ENCODE data around the gene OVCA2.

Gene OVCA2

DNA sequence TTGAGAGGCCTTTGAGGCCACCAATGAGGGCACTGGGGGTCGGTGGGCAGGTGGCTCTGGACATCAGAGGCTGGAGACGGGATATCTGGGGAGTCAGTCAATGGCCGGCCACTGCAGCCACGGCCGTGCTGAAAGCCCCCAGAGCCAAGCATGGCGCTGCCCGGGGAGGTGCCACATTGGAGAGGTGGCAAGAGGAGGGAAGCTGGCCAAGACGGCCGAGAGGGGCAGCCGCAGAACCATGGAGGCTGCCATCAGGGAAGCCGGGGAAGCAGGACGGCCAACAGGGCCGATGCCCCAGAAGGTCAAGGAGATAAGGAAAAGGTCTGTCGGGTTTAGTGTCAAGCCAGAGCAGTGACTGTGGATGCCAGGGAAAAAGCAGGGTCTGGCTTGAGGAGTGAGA, 26.5 kb upstream of the OVCA2 start:
- no peak for DNase-seq

DNA sequence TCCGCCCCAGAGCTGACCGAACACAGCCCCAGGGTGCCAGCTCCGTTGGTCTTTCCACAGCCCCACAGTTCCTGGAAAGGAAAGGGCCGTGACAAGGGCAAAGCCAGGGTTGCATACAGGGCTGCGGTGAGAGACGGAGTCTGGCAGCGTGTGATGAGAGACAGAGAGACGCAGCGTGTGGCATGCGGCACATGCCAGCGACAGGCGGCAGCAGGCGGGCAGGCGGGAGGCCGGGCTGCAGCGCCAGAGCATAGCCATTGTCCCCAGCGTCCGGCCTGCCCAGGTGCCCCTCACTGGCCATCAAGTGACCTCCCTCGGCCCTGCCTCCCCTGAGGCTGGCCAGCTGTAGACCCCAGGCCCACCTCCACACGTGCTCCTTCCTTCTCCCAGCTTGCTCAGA, 25.3 kb upstream of the OVCA2 start:
- no peak for DNase-seq

GRCh38 chr17:2017274-2017941, 24.4 kb upstream of the OVCA2 start:
- DNase-seq, result no peak

DNA sequence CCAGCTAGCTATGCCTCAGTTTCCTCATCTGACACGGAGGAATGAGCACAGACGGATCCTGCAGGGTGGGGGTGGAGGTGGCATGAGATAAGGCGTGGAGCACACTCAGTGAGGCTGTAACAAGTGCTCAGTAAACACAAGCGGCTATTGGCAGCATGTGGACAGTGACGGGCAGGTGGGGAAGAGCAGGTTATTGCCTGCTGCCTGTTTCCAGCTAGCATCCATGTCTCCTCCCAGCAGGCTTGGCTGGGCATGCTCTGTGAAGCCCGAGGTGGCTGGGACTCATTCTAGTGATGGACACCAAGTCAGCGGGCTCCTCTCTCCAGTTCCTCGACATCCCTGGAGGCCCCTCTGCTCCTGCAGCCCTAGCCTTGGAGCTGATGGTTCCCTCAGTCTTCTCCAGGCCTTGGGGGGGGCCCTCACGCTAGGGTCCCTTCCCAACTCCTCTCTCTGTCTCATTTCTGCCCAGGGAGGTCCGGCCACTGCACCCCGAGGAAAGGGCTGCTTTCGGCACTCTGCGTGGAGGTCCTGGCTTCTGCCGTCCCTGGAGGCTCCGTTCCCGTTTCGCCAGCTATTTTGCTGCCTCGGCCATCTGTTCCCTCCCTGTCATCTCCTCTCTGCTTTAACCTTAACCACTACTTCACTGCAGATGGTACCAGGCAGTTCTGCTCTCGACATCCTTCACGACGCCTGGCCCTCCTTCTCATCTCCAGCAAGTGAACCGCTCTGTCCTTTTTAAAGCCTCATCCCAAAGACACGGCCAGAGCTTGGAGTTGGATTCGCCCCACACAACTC, 22.9 kb upstream of the OVCA2 start:
- DNase-seq, result no peak

- DNase-seq, result no peak
Observed at GRCh38 chr17:2019723-2020122, 22.1 kb upstream of the OVCA2 start.

DNA sequence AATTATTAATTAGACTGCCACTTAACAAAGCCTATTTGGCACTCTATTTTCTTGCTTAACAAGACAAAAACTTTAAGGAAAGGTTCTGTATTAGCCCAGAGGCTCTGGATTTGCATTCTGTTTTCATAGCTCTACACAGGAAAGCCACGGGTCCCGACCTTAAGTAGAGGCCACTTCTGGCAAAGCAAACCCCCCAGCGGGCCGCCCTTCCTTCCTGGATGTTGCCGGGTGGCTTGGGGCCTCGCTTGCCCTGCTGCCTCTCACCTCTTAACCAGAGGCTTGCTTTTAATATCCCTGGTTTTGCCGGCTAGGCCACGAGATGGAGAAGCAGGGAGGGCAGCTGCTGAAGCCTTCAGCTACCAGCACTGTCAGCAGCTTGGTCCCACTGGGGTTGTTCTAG, 21.1 kb upstream of the OVCA2 start:
- no peak for DNase-seq

- no peak for DNase-seq
Observed at GRCh38 chr17:2022647-2023240, 19.1 kb upstream of the OVCA2 start.

DNA sequence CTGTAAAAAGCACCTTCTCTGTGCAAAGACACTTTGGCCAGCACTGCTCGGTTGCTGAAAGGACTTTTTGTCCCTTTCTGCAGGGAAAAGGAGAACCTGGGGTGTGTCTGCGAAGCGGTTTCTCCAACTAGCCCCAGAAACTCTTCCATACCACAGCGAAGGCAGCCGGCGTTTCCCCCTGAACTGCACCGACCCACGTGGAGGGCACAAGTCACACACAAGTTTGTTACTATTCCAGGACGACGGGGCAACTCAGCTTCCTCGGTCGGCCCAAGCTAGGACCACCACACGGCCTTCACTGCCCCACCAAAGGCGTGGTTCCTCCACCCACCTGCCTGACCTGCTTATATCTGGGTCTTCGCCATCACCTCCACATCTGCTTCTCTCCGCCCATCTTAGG, 18.6 kb upstream of the OVCA2 start:
- no peak for DNase-seq

GRCh38 chr17:2023692-2024571, 17.9 kb upstream of the OVCA2 start:
- DNase-seq, result peak; percentile 66

- DNase-seq, result no peak
Observed at GRCh38 chr17:2024572-2025219, 17.1 kb upstream of the OVCA2 start.

- peak; percentile 73 for DNase-seq
Observed at GRCh38 chr17:2025220-2025621, 16.6 kb upstream of the OVCA2 start, which contains the start of gene RTN4RL1. Gene RTN4RL1, minus strand, starts transcription at chr17:2025334. Its CDS starts 469 bp downstream, at chr17:2024865.

DNA sequence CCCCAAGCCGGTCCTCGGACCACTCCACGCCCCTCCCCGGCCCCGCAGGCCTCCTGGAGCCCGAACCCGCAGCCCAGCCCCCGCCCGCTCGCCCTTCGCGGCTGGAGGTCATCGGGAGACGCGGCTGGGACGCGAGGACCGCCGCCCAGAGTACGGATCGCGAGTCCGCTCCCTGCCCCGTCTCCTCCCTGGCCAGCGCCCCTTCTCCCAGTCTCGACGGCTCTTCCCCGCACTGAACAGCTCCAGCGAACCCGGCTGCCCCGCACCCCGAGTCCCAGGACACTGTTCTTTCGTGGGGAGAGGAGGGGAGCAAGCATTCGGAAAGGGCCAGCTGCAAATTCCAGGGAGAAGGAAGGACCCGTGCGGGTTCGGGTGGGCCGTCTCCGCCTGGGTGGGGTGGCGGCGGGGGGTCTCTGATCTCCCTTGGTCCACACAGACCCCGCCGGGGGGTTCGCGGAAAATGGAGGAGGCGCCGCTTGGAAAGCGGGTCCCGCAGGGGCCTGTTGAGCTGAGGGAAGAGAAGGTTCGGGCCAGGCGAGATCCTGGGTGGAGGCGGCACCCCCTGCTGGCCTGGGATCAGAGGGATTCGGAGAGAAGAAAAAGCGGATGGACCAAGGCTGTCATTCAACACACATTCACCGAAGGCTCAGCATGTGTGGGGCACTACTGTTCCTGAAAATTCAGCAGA, 16.1 kb upstream of the OVCA2 start:
- DNase-seq, result peak; percentile 60

GRCh38 chr17:2027528-2028233, 14.1 kb upstream of the OVCA2 start:
- DNase-seq, result no peak

GRCh38 chr17:2028234-2028614, 13.6 kb upstream of the OVCA2 start:
- no peak for DNase-seq

GRCh38 chr17:2028737-2029136, 13.1 kb upstream of the OVCA2 start:
- DNase-seq, result no peak

DNA sequence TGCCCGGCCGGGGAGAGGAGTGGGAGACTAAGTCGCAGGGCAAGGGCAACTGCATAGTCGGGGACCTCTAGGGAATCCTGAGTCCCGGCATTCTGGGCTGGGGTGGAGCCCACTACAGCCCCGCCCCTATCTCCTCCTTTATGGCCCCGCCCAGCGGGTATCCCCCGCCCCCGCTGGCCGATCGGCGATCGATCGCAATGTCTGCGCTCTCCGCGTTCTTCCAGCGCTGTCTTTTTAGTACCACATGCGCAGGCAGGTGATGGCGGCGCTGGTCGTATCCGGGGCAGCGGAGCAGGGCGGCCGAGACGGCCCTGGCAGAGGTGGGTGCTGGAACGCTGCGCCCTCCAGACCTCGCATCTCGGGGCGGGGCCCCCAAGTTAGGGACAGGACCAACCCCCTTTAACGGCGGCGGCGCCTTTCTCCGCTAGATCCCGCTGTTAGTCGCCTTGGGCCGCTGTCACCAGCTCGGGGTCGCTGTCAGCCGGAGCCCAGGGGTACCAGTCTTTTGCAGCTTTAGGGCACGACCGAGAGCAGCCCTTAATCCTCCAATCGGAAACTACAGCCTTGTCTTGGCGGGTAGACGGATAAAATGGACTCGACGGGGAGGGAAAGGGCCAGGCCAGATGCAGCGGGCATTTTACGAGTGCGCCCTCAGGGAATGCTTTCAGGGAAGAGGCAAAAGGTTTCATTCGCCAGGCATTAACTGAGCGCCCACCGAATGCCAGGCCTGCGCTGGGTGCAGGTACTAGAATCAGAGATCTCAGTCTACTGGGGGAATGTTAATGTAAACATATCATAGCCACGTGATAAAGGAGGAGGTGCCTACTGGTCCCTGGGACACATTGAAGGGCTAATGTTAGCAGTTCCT, 11.7 kb upstream of the OVCA2 start, which contains the start of gene DPH1:
TSS of gene DPH1 (plus strand) at position 243 of the 868 bp plus-strand sequence. CDS start at position 260, 17 bp downstream.
- peak; percentile 80 for DNase-seq

DNA sequence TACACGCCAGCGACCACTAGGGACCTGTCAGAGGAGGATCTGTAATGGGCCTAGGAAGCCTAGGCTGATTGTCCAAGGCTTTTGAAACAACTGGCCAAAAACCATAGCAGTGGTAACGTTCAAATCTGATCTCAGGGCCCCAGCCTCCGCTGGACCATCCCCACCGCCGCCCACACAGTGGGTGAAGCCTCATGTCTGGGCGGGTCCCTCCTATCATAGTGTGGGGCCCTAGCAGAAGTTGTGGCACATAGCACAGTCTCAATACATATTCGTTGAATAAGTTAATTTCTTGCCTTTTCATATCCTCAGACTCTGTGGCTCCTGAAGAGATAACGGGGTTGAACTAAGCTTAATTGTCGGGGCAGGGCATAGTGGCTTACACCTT, 11.1 kb upstream of the OVCA2 start:
- no peak for DNase-seq

DNA sequence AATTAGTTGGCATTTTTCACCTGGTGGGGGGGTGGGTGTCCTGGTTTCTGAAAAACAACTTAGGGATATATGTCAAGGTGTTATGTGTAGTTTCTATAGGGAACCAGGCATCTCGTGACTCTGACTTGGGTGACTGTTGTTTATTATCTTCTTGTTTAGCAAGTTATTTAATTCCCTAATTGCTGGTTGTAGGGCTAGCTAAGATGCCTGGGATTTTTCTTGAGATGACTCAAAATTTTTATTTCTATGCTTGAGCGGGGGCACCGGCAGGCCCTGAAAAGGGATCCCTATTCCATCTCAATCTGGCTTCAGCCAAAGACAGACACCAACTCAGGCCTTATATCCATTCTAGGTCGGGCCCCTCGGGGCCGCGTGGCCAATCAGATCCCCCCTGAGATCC, 8.7 kb upstream of the OVCA2 start:
- no peak for DNase-seq

DNA sequence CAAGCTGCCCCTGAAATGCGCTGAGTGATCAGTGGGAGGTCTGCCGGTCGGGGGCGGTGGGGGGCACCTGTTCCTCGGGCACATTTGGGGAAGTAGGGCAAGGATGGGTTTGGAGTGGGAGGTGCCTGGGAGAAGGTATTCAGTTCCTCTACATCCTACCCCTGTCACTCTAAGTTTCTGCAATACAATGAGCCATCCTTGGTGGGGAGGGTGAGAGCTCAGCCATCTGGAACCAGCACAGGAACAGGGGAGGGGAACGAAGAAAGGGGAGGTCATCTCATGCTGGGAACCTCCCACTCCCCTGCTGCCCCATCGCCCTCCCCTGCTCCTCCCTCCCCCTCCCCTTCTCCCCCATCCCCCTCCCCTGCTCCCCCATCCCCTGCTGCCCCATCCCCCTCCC, 7.7 kb upstream of the OVCA2 start:
- peak; percentile 22 for DNase-seq
